Coronary artery (tissue), 2 donors: ENCODE measurements around the gene MAFB.

Source experiments
- DNase-seq: peaks from one replicate; pipeline ENCODE4 v3.0.0-alpha.2; 2017; ENCODE audit warnings: low spot score
- H3K27ac ChIP-seq, 2 donors: fragments of 200-600 bp; sonication (generic); one replicate each; pipeline ENCODE4 v1.5.1; 2016 to 2019
- H3K4me3 ChIP-seq: fragments of 200-600 bp; sonication (generic); 2 replicates; pipeline ENCODE4 v1.5.1; 2016; ENCODE audit warnings: mild to moderate bottlenecking, moderate library complexity
- CTCF ChIP-seq: fragments of 200-600 bp; sonication (generic); IDR thresholded peaks from one replicate; pipeline ENCODE4 v1.5.1; 2019; ENCODE audit warnings: antibody characterized with exemption

The MAFB gene

GRCh38 chr20:40670253-40670652 is 18.8 kb downstream of the MAFB start:
- H3K27ac ChIP-seq = no peak overlapping the region
- DNase-seq = no peak
- H3K4me3 ChIP-seq = no peak overlapping the region
- TF ChIP-seq CTCF = no peak

- Histone ChIP-seq H3K4me3 (no peak overlapping the region), H3K27ac (no peak overlapping the region)
- DNase-seq = no peak
- no peak for TF ChIP-seq CTCF
These were observed 19.3 kb downstream of the MAFB start for GRCh38 chr20:40669692-40670091.

- Histone ChIP-seq H3K4me3 (no peak overlapping the region), H3K27ac (no peak overlapping the region)
- TF ChIP-seq CTCF = no peak
- no peak for DNase-seq
These were observed 20.4 kb downstream of the MAFB start for GRCh38 chr20:40668449-40669228.

GRCh38 chr20:40667503-40667902 is 21.5 kb downstream of the MAFB start:
- DNase-seq = no peak
- no peak for TF ChIP-seq CTCF
- Histone ChIP-seq H3K27ac (no peak overlapping the region), H3K4me3 (no peak overlapping the region)

GRCh38 chr20:40666336-40666735 is 22.7 kb downstream of the MAFB start:
- H3K27ac ChIP-seq = no peak overlapping the region
- no peak overlapping the region for H3K4me3 ChIP-seq
- DNase-seq = no peak
- no peak for TF ChIP-seq CTCF

- no peak for TF ChIP-seq CTCF
- no peak for DNase-seq
- Histone ChIP-seq H3K4me3 (no peak overlapping the region), H3K27ac (no peak overlapping the region)
These were observed 24.1 kb downstream of the MAFB start for GRCh38 chr20:40664891-40665290.
